KOPT-K1 (cell line): ENCODE data around the gene LIPT1.
"Not testable (repeated sequence)": the region's sequence is repeated elsewhere in the genome, so short reads cannot be mapped to it uniquely, and the experiment has no call there.

ENCODE experiments used
- H3K27ac ChIP-seq: fragments of 200-600 bp; sonication (generic); 2 replicates; pipeline ENCODE4 v1.5.1; 2016; ENCODE audit warnings: antibody characterized with exemption, mild to moderate bottlenecking, low read depth, low read length; ENCODE audit not compliant: poor library complexity, severe bottlenecking
- H3K36me3 ChIP-seq: fragments of 200-600 bp; sonication (generic); 2 replicates; pipeline ENCODE4 v1.5.1; 2017; ENCODE audit warnings: antibody characterized with exemption, mild to moderate bottlenecking, low read length, moderate library complexity; ENCODE audit not compliant: insufficient read depth
- H3K9me3 ChIP-seq: fragments of 200-600 bp; sonication (generic); 2 replicates; pipeline ENCODE4 v1.5.1; 2017; ENCODE audit warnings: antibody characterized with exemption, low read length, mild to moderate bottlenecking; ENCODE audit not compliant: insufficient read depth, poor library complexity, severe bottlenecking

LIPT1 gene

GRCh38 chr2:99153921-99154604 is 704 bp upstream of the LIPT1 start:
- Histone ChIP-seq H3K9me3 (no peaks in the 10 kb centered on the region), H3K27ac (peak overlapping the region; percentile 90), H3K36me3 (peaks cover 26% of the 10 kb centered on the region)

- Histone ChIP-seq H3K27ac (no peak overlapping the region), H3K9me3 (no peaks in the 10 kb centered on the region), H3K36me3 (peaks cover 48% of the 10 kb centered on the region)
Observed at GRCh38 chr2:99156891-99157290, 2.1 kb downstream of the LIPT1 start.

- no peak overlapping the region for H3K27ac ChIP-seq
- peaks cover 64% of the 10 kb centered on the region for H3K36me3 ChIP-seq
- H3K9me3 ChIP-seq: no peaks in the 10 kb centered on the region
Observed at GRCh38 chr2:99158599-99158998, 3.8 kb downstream of the LIPT1 start.

- H3K9me3 ChIP-seq: no peaks in the 10 kb centered on the region
- H3K36me3 ChIP-seq: peaks cover 72% of the 10 kb centered on the region
- no peak overlapping the region for H3K27ac ChIP-seq
Observed at GRCh38 chr2:99159594-99159993, 4.8 kb downstream of the LIPT1 start.

GRCh38 chr2:99166218-99166617 is 11.5 kb downstream of the LIPT1 start:
- Histone ChIP-seq H3K9me3 (no peaks in the 10 kb centered on the region), H3K27ac (no peak overlapping the region), H3K36me3 (peaks cover 92% of the 10 kb centered on the region)

- H3K36me3 ChIP-seq: peaks cover 88% of the 10 kb centered on the region
- no peak overlapping the region for H3K27ac ChIP-seq
- no peaks in the 10 kb centered on the region for H3K9me3 ChIP-seq
Observed at GRCh38 chr2:99169534-99169933, 14.8 kb downstream of the LIPT1 start.

GRCh38 chr2:99171377-99172140 is 16.8 kb downstream of the LIPT1 start:
- Histone ChIP-seq H3K36me3 (peaks cover 69% of the 10 kb centered on the region), H3K27ac (no peak overlapping the region), H3K9me3 (no peaks in the 10 kb centered on the region)

GRCh38 chr2:99180755-99181623 is 26.2 kb downstream of the LIPT1 start, which contains the start of the genes MITD1 and MRPL30:
MITD1 (minus strand) TSS chr2:99181058; CDS start chr2:99180981, 77 bp downstream.
MRPL30 (plus strand) TSS chr2:99181184; CDS start chr2:99186204, 5,020 bp downstream.
- no peaks in the 10 kb centered on the region for H3K9me3 ChIP-seq
- H3K27ac ChIP-seq: peak within 1 kb of the TSS; percentile 68

DNA sequence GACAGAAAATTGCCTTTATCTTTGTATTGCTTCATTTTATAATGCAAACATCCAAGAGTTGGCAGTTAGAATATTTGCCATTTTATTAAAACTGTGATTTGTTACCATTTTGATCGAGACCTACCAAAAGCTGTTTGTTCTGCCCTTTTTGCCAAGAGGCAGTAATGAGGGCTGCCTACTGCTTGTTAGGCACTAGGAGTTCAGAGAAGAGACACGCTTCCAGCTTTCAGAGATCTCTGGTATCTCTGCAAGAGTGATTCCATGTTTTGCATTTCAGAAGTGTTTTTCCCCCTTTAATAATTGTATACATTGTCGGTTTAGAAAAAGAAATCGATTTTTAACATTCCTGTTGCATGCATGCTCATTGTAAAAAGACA is 26.8 kb downstream of the LIPT1 start:
- peaks cover 10% of the 10 kb centered on the region; the same call in 1 of the 2 replicates for H3K36me3 ChIP-seq
- peak overlapping the region; percentile 68 for H3K27ac ChIP-seq
- H3K9me3 ChIP-seq: no peaks in the 10 kb centered on the region

More at GRCh38 chr2:99180755-99181623, 26.2 kb downstream of the LIPT1 start, which contains the start of the genes MITD1 and MRPL30:
- peaks cover 10% of the 10 kb centered on the region; the same call in 1 of the 2 replicates for H3K36me3 ChIP-seq

DNA sequence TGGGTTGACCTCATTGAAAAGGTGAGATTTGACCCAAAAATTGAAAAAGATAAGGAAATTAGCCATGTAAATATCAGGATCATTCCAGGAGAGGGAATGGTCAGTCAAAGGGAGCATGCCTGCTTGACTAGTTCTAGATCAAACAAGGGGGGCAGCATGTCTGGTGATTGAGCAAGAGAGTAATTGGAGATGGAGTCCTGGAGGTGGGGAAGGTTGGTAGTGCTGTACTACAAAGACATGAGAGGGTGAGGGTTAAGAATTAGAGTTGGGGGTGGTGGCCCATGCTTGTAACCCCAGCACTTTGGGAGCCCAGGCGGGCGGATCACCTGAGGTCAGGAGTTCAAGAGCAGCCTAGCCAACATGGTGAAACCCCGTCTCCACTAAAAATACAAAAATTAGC is 28.3 kb downstream of the LIPT1 start:
- Histone ChIP-seq H3K36me3 (peaks cover 17% of the 10 kb centered on the region), H3K9me3 (no peaks in the 10 kb centered on the region), H3K27ac (no peak overlapping the region)

- H3K36me3 ChIP-seq: peaks cover 31% of the 10 kb centered on the region
- H3K27ac ChIP-seq: no peak overlapping the region
- no peaks in the 10 kb centered on the region for H3K9me3 ChIP-seq
Observed at GRCh38 chr2:99184811-99185210, 30.0 kb downstream of the LIPT1 start.

- Histone ChIP-seq H3K27ac (no peak overlapping the region), H3K9me3 (no peaks in the 10 kb centered on the region), H3K36me3 (peaks cover 51% of the 10 kb centered on the region)
Observed at GRCh38 chr2:99187011-99187410, 32.2 kb downstream of the LIPT1 start.

GRCh38 chr2:99188357-99188756 is 33.6 kb downstream of the LIPT1 start:
- Histone ChIP-seq H3K36me3 (peaks cover 59% of the 10 kb centered on the region), H3K9me3 (no peaks in the 10 kb centered on the region), H3K27ac (no peak overlapping the region)

GRCh38 chr2:99190548-99190947 is 35.8 kb downstream of the LIPT1 start:
- no peak overlapping the region for H3K27ac ChIP-seq
- H3K9me3 ChIP-seq: no peaks in the 10 kb centered on the region
- H3K36me3 ChIP-seq: peaks cover 72% of the 10 kb centered on the region

- H3K36me3 ChIP-seq: peaks cover 83% of the 10 kb centered on the region
- H3K27ac ChIP-seq: not testable (repeated sequence)
Observed at GRCh38 chr2:99192364-99192763, 37.6 kb downstream of the LIPT1 start.

More at GRCh38 chr2:99192364-99192763, 37.6 kb downstream of the LIPT1 start:
- not testable (repeated sequence) for H3K9me3 ChIP-seq
